ENCODE results near the gene CD6.

CD6 gene

DNA sequence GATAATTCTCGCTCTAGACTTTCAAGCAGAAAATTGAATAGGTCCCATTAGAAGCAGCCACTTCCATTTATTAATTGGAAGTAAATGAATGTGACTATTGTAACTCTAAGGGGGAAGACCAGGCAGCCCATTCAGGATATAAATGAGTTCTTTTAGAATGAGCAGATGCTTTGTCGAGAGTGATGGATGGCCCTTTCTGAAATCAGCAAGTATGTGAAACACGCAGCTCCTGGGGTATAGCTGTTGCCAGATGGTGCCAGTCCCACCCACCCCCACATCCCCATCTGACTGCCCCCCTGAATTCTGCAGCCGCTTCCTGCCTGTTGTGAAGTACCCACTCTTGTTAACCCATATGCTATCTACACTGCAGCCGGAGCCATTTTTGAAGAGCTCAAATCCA is 23.2 kb upstream of the CD6 start:
- TF ChIP-seq, protein P1, sequence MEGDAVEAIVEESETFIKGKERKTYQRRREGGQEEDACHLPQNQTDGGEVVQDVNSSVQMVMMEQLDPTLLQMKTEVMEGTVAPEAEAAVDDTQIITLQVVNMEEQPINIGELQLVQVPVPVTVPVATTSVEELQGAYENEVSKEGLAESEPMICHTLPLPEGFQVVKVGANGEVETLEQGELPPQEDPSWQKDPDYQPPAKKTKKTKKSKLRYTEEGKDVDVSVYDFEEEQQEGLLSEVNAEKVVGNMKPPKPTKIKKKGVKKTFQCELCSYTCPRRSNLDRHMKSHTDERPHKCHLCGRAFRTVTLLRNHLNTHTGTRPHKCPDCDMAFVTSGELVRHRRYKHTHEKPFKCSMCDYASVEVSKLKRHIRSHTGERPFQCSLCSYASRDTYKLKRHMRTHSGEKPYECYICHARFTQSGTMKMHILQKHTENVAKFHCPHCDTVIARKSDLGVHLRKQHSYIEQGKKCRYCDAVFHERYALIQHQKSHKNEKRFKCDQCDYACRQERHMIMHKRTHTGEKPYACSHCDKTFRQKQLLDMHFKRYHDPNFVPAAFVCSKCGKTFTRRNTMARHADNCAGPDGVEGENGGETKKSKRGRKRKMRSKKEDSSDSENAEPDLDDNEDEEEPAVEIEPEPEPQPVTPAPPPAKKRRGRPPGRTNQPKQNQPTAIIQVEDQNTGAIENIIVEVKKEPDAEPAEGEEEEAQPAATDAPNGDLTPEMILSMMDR (IDR thresholded peaks at IDR 0.05): no peak

- TF ChIP-seq, protein P1 (IDR thresholded peaks at IDR 0.05): no peak
Measured at GRCh38 chr11:60950024-60950423, 21.5 kb upstream of the CD6 start.

DNA sequence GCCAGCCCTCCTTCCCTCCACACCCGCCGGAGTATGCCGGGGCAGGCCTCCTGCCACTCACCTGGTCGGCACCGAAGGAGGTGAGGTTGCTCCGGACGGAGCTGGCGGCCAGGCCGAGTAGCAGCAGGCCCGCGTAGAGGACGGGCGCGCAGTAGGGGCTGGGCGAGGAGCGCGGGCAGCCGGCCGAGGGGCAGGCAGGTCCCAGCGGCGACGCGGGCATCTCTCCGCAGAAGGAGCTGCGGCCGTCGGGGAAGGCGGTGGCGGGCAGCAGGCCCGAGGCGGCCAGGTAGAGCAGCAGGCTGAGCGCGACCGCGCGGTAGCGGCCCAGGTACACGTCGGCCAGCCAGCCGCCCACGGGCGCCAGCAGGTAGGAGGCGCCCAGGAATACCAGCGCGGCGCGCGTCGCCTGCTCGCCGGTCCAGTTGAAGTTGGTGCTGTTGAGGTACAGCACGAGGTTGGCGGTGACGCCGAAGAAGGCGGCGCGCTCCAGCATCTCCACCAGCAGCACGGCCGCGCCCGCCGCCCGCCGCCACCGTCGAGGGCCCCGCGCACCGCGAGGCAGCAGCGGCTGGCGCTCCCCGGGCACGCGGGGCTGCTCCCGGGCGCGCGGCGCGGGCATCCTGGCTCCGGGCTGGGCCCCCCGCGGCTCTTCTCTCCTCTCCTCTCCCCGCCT is 20.4 kb upstream of the CD6 start:
- TF ChIP-seq, protein P1 (IDR thresholded peaks at IDR 0.05): no peak

DNA sequence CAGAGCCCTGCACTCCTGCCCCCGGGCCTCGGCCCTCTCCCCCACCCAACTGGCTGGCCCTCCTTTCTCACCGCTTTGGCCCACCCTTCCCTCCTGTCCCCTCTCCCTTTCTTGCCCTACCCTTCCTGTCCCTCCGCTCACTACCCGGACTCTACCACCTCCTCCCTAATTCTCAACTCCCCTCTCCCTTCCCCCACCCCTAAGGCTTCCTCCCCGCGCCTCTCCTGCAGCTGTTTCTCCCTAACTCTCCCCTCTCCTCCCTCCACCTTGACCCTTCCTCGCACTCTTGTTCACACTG is 19.9 kb upstream of the CD6 start:
- TF ChIP-seq, protein P1 (IDR thresholded peaks at IDR 0.05): no peak

DNA sequence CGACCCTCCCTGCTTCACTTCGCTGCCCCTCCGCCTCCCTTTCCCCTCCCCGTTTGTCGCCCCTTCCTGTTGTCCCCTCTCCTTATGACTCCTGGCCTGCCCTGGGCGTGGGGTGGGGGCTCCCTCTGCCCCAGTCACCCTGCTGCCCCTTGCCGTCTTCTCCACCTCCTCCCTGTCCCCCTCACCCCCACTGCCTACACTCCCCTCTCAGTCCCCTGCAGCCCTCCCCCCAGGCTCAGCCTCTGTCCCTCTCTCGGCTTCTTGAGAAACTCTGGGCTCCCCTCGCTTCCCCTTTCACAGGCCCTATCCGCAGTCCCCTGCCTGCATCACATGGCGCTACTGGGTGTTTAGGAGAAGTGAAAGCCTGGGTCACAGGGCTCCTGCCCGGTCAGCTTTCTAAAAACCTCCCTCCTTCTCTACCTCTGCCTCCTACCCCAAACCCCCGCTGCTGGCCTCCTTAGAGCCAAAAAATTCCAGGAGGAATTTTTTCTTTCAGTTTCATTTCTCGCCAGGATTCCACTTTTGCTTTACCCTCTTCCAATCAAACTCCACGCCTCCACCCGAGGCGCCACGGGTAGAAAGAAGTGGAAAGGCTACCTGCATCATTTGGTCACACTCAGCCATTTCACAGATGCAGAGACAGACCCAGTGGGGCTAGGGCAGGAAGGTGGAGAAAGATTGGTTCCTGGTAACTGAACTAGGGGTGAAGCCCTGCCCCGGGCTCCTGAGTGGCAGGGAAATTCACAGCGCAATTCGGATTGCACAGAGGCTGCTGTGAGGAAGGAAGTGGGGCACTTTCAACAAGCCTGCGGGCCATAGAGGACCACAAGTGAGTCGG is 19.4 kb upstream of the CD6 start, which contains the start of gene SLC15A3:
TSS of gene SLC15A3 (minus strand) at position 273 of the 838 bp plus-strand sequence. CDS start 625 bp downstream, outside the sequence.
- TF ChIP-seq, protein P1 (IDR thresholded peaks at IDR 0.05): no peak

- TF ChIP-seq, protein P1 (IDR thresholded peaks at IDR 0.05): no peak
Measured at GRCh38 chr11:60952742-60953170, 18.7 kb upstream of the CD6 start.

- TF ChIP-seq, protein P1 (IDR thresholded peaks at IDR 0.05): no peak
Measured at GRCh38 chr11:60953781-60954180, 17.7 kb upstream of the CD6 start.

All from LNCAP (cell line).